Left cardiac atrium (tissue), 4 donors: ENCODE results near the gene LSM14A. TPM values are rescaled to one million over a fixed set of nuclear protein-coding genes. Genes with fewer than 3 reads are reported as not detected.
A peak's percentile ranks its signal among the peaks of the same experiment; 100 is the strongest.
"Not testable (repeated sequence)": the region's sequence is repeated elsewhere in the genome, so short reads cannot be mapped to it uniquely, and the experiment has no call there.

Experiments used
- ATAC-seq, 2 donors: fragments of 200-7000 bp; cut with Tn5 transposase; one replicate each; pipeline ENCODE4 v1.9.1; 2020; ENCODE audit warnings: mild to moderate bottlenecking in 2 of 2, moderate library complexity in 2 of 2
- DNase-seq: peaks from one replicate; pipeline ENCODE4 v3.0.0-alpha.2; 2020
- intact Hi-C, 2 donors: fragments of 100-400 bp; cut with DNase I; formaldehyde crosslinking; loops; one replicate each; pipeline versions ENCODE4 v1.14.1 to v1.15.1; 2022 to 2023
- total RNA-seq, 2 donors: library from RNA; stranded (reverse); fragmentation: NEBNext Ultra II Directional; extraction: Animal tissue kit (Norgen Biotek cat#: 25700); gene quantifications; one replicate each; pipeline ENCODE4 v1.2.1, GENCODE V29; 2021
- donor health status: DM: no; HTN: yes; CAD: no.
- donor health status: DM: no; HTN: yes; CAD: no; lungs with severe emphysema.
- donor health status: DM: yes; HTN: yes; CAD: no.
- donor health status: Dilated cardiomyopathy.

The LSM14A gene
- total RNA-seq, 2 donors from 2014 or later: 77.3 to 83.4 TPM

DNA sequence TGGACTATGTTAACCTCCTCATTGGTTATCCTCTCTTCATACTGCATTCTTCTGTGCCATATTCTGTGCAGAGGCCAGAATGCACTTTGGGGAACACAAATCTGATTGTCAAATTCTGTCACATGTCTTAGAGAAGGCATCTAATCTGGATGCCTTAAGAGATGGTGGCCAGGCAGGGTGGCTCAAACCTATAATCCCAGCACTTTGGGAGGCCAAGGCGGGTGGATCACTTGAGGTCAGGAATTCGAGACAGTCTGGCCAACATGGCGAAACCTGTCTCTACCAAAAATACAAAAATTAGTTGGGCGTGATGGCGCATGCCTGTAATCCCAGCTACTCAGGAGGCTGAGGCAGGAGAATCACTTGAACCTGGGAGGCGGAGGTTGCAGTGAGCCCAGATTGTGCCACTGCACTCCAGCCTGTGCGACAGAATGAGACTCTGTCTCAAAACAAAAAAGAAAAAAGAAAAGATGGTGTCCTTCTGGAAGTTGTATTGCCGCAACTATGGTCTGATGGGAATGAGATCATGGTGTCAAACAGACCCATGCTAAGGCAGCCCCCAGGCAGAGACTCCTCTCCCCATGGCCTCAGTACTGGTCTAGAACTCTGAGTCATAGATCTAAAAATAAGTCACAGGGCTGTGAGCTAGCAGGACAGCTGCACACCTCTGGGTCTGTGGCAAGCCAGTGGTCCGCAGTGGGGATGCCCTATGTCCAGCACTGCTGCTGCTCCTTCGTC, 71.0 kb downstream of the LSM14A start:
- not testable (repeated sequence) for DNase-seq
- peak; percentile 79 to 90 for ATAC-seq
- intact Hi-C loops: loop anchor here in 1 of 2 donors (10.0 kb wide), 1 partner anchor 101 kb away; no protein-coding TSS in a partner anchor

- intact Hi-C loops: loop anchor here in 1 of 2 donors (10.0 kb wide), 1 partner anchor 101 kb away; no protein-coding TSS in a partner anchor
- DNase-seq (no peak), ATAC-seq (peak; percentile 29 to 64)
Observed at GRCh38 chr19:34243876-34244578, 71.7 kb downstream of the LSM14A start.

GRCh38 chr19:34244611-34245299, 72.5 kb downstream of the LSM14A start:
- intact Hi-C loops: loop anchor here in 1 of 2 donors (10.0 kb wide), 1 partner anchor 100 kb away; no protein-coding TSS in a partner anchor

GRCh38 chr19:34246340-34246739, 74.0 kb downstream of the LSM14A start:
- no peak for ATAC-seq
- no peak for DNase-seq
- intact Hi-C loops: loop anchor here in 1 of 2 donors (10.0 kb wide), 1 partner anchor 98 kb away; no protein-coding TSS in a partner anchor

More at GRCh38 chr19:34244611-34245299, 72.5 kb downstream of the LSM14A start:
- ATAC-seq (peak; percentile 71 to 82), DNase-seq (no peak)

DNA sequence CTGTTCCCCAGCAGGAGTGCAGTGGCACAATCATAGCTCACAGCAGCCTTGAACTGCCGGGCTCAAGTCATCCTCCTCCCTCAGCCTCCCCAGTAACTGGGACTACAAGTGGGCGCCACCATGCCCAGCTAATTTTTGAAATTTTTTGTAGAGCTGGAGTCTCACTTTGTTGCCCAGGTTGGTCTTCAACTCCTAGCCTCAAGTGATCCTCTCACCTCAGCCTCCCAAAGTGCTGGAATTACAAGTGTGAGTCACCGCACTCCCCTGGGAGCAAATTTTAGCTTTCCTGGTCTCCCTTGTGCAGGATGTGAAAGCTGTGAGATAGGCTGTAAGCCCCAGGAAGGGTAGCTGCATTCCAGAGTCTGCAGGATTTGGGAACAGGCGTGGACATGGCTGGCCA, 76.6 kb downstream of the LSM14A start:
- intact Hi-C loops: loop anchor here in 1 of 2 donors (10.0 kb wide), 1 partner anchor 96 kb away; no protein-coding TSS in a partner anchor
- ATAC-seq (no peak), DNase-seq (no peak)

GRCh38 chr19:34253167-34253566, 80.9 kb downstream of the LSM14A start:
- intact Hi-C loops: not testable (repeated sequence)

GRCh38 chr19:34253681-34254045, 81.4 kb downstream of the LSM14A start:
- ATAC-seq, intact Hi-C loops, DNase-seq: not testable (repeated sequence)

More at GRCh38 chr19:34253167-34253566, 80.9 kb downstream of the LSM14A start:
- not testable (repeated sequence) for ATAC-seq, DNase-seq

DNA sequence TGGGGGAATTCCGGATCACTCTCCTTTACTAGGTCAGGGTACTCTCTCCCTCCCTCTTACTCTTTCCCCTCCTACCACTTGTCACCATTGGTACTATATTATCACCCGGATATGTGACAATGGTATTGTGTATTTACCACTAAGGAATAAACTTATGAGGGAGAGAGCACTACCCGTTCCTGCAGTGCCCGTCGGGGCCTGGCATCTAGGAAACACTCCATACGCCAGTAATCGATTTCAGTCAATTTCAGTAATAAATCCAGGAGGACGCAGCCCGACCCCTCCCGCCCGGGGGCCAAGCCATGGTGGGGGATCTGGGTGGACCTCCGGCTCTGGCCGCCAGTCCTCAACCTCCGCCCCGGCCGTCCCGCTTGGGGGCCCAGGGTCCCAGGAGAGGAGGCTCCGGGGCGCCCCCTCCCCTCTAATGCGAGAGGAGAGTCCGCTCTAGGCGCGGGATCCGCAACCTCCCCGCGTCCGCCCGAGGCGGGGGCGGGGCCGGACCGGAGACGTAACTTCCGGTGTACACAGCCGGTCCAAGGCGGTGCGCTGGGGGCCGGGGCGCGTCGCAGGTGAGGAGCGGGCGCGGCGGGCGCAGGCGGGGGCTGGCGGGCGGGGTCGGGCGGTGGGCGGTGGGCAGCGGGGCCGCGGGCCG, 81.9 kb downstream of the LSM14A start, which contains the start of gene GARRE1:
Gene GARRE1, plus strand, starts transcription at position 509 of the 652 bp plus-strand sequence. CDS start 45,920 bp downstream, outside the sequence.
- intact Hi-C loops: no loop called here
- peak; percentile 90 for DNase-seq
- ATAC-seq: peak; percentile 92 to 93

DNA sequence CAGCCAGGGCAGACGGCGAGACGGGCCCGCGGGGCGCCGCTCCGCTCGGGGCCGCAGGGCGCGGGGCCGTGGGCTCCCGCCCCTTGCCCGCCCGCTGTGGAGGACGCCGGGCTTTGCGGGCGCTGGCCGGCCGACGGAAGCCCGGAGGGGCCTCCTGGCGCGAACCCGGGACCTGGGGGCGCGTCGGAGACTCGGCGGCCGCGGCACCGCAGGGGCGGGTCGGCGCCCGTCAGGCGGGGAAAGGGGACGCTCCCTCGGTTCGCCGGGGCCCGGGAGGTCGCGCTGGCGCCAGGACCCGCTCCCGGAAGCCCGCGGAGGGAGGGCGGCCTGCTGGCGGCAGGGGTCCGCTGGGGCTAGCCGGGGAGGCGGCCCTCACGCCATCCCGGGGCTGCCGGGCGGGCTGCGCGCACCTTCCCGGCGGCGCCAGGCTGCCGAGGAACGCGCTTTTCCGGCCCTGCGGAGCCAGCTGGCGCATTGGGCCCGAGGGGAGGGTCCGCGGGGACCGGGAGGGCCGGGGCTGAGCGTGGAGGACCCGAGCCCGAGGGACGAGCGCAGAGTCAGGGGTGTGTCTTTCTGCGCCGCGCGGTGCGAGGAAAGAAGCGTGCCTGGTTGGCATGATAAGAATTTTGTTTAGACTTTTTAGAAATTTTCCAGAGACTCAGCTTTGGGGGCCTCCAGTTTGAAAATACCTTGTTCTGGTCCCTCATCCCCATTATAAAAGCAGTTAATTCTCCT, 82.6 kb downstream of the LSM14A start:
- intact Hi-C loops: no loop called here
- ATAC-seq (peak; percentile 67 to 80), DNase-seq (peak; percentile 54)

DNA sequence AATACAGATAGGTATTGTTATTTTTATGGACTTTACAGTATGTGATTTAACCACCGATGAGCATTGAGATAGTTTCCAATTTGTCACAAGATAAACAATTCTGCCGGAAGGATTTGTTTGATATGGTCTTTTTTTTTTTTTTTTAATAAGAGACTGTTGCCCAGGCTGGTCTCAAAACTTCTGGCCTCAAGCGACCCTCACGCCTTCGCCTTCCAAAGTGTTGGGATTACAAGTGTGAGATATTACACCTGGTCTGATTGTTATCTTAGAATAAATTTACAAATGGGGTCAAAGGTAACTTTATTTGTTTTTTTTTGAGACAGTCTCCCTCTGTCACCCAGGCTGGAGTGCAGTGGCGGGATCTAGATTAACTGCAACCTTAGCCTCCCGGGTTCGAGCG, 83.2 kb downstream of the LSM14A start:
- intact Hi-C loops: no loop called here
- ATAC-seq: no peak
- DNase-seq: no peak

DNA sequence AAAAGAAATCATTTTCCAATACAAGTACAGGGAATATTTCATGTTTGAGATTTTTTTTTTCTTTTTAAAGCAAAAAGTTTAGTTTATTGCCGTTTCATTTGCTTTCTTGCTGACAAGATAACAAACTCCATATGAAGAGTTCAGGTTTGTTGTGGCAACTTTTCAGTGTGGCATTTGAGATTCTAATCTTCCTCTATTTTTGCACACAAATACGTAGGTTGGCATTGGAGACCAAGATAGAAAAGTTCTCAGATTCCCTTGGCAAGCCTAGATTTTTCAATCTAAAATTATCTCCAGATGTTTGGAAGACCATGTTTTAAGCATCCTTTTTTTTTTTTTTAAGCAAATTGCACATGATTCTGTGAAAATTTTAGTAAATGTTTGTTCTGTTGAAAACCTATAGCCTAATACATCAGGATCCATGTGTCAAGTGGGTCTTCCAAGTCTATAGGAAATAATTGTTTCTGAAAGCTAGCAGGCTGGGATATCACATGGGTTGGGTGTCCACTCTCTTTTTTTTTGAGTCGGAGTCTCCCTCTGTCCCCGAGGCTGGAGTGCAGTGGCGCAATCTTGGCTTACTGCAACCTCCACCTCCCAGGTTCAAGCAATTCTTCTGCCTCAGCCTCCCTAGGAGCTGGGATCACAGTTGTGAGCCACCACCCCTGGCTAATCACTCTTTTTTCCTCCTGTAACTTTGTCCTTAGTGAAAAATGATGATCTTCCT, 84.7 kb downstream of the LSM14A start:
- DNase-seq (no peak), ATAC-seq (no peak)
- intact Hi-C loops: no loop called here

- DNase-seq: no peak
- no peak for ATAC-seq
- intact Hi-C loops: no loop called here
Observed at GRCh38 chr19:34257559-34257924, 85.2 kb downstream of the LSM14A start.

DNA sequence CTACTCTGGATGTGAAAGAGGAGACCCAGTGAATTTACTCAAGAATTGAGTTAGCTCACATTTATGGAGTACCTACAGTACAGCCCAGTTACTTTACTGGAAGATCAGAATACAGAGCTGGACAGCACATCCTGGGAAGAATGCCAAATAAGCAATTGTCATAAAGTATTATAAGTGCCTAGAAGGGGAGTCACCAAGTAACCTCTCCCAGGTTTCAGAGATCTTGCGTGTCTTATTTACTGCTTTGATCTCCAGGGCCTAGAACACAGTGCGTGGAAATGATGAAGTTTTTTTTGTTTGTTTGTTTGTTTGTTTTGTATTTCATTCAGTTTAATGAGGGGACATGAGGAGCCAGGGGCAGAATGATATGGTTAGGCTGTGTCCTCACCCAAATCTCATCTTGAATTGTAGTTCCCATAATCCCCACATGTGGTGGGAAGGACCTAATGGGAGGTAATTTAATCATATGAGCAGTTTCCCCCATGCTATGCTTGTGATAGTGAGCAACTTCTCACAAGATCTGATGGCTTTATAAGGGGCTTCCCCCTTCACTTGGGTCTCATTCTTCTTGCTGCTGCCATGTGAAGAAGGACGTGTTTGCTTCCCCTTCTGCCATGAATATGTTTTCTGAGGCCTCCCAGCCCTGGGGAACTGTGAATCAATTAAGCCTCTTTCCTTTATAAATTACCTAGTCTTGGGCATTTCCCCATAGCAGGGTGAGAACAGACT, 87.2 kb downstream of the LSM14A start:
- intact Hi-C loops: no loop called here
- DNase-seq: no peak

GRCh38 chr19:34260771-34261173, 88.5 kb downstream of the LSM14A start:
- DNase-seq (no peak), ATAC-seq (peak; percentile 34 to 57)
- intact Hi-C loops: no loop called here

More for the DNA sequence above, 87.2 kb downstream of the LSM14A start:
- ATAC-seq: no peak

DNA sequence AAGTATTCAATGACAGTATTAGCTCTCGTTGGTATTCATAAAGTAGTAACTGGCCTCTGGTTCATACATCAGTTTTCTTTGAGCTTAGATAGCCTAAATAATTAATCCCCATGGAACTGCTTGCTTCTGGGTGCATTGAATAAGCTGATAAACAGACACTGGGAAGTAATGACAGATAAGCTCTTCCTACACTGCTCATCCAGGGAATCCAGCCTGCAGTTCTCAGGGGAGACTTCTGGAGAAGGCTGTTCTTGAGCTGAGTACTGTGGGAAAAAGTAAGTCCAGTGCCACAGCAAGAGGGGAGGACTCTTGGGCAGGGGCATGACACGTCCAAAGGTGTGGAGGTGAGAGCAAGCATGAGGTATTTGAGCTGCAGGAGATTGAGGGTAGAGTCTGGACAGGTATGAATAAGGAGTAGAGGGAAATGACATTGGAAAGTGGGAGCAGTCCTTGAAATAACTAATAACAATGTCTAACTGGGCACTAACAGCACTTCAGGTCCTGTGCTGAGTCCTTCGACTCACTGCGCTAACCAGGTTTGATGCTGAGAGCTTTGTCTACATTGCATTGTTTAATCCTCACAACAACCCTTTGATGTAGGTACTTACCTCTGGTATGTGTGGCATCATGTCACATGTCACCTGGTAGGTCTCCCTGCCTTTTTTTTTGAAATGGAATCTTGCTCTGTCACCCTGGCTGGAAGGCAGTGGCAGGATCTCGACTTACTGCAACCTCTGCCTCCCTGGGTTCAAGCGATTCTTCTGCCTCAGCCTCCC, 89.2 kb downstream of the LSM14A start:
- DNase-seq: no peak
- intact Hi-C loops: no loop called here
- no peak for ATAC-seq

DNA sequence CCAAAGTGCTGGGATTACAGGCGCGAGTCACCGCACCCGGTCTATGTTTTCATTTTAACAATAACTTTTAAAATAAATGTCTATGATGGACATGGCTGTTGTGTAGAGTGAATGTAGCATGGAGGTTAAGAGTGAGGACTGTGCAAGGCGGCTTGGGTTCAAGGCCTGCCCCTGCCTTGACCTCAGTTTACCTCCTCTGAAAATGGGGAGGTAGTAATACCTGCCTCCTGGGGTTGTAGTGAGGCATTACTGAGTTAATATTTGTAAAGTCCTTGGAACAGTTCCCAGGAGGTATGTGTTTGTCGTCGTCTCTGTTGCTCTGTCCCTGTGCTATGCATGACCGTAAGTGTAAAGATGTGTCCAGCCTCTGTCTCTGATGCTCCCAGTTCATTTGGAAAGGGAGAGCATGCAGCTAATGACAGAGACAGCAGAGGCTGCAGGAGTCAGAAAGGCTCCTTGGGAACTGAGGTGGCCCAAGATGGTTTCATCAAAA, 91.5 kb downstream of the LSM14A start:
- no peak for ATAC-seq
- intact Hi-C loops: no loop called here
- no peak for DNase-seq
